Adrenal gland (tissue), 12 donors: ENCODE results near the gene UACA. TPM values are rescaled to one million over a fixed set of nuclear protein-coding genes. Genes with fewer than 3 reads are reported as not detected.

Source experiments
- DNase-seq, 7 donors: peaks; one replicate each; pipeline ENCODE4 v3.0.0-alpha.2; 2019 to 2020
- H3K27ac ChIP-seq, 5 donors: fragments of 200-600 bp; sonication (generic) in 4 of 5; 1 replicate in 3 of 5; 2 replicates in 2 of 5; pipeline versions ENCODE4 v1.5.1 to v1.8.0; 2016 to 2020; ENCODE audit warnings: mild to moderate bottlenecking in 1 of 5
- H3K27me3 ChIP-seq: fragments of 200-600 bp; 2 replicates; pipeline ENCODE4 v1.8.0; 2021
- H3K36me3 ChIP-seq, 2 donors: fragments of 200-600 bp; replicated peaks in 1 of 2; 1 replicate in 1 of 2; 2 replicates in 1 of 2; pipeline versions ENCODE4 v1.5.1 to v1.8.0; 2018 to 2022
- H3K4me1 ChIP-seq, 2 donors: fragments of 200-600 bp; replicated peaks in 1 of 2; 1 replicate in 1 of 2; 2 replicates in 1 of 2; pipeline versions ENCODE4 v1.5.1 to v1.8.0; 2018 to 2021
- H3K4me3 ChIP-seq, 4 donors: fragments of 200-600 bp; sonication (generic) in 3 of 4; one replicate each; pipeline ENCODE4 v1.5.1; 2016 to 2018
- H3K9me3 ChIP-seq, 3 donors: fragments of 200-600 bp; sonication (generic) in 1 of 3; replicated peaks in 1 of 3; 1 replicate in 2 of 3; 2 replicates in 1 of 3; pipeline versions ENCODE4 v1.5.1 to v1.8.0; 2016 to 2021
- CTCF ChIP-seq, 6 experiments: fragments of 450-650 bp in 4 of 6; fragments of 200-600 bp in 2 of 6; sonication (generic) in 1 of 6; IDR thresholded peaks; 1 replicate in 5 of 6; 2 replicates in 1 of 6; pipeline versions ENCODE4 v1.5.1 to v1.8.0; 2016 to 2021; ENCODE audit warnings: antibody characterized with exemption in 6 of 6, mild to moderate bottlenecking in 2 of 6, moderate library complexity in 1 of 6
- POLR2A ChIP-seq, 2 donors: fragments of 450-650 bp; IDR thresholded peaks; one replicate each; pipeline ENCODE4 v1.6.1; 2017; ENCODE audit warnings: antibody characterized with exemption in 2 of 2, mild to moderate bottlenecking in 2 of 2, moderate library complexity in 1 of 2
- WGBS, 4 donors: extraction: QIAGEN DNeasy Blood & Tissue Kit in 2 of 4; methylation state at CpG; one replicate each; pipeline versions ENCODE4 v1.1.5 to v1.1.7; 2013 to 2017; 5-methylcytosine and 5-hydroxymethylcytosine counted together
- intact Hi-C, 2 donors: fragments of 100-400 bp; cut with DNase I; formaldehyde crosslinking; loops; one replicate each; pipeline versions ENCODE4 v1.14.1 to v1.15.0; 2022 to 2023
- polyA plus RNA-seq, 3 donors: library from polyadenylated mRNA; stranded (reverse); fragments of 200-250 nt in 2 of 3; fragments of 350-450 nt in 1 of 3; fragmentation: Illumina TruSeq in 1 of 3; extraction: RNeasy Lipid Tissue Mini Kit (QIAGEN cat#74804) in 1 of 3; gene quantifications; one replicate each; pipeline ENCODE4 v1.2.3, GENCODE V29; 2013 to 2014
- total RNA-seq, 9 donors: library from RNA; depleted of rRNA in 4 of 9; stranded (reverse); fragments of >200 nt in 4 of 9; fragments of 120-200 nt in 1 of 9; fragmentation: NEBNext Ultra II Directional in 1 of 9; extraction: Animal tissue kit (Norgen Biotek cat#: 25700) in 1 of 9; gene quantifications; one replicate each; pipeline versions ENCODE4 v1.1.0 to v1.2.4, GENCODE V29; 2013 to 2023
- donor health status: healthy with polysubstance abuse.
- donor health status: Bipolar disorder and iron deficiency.
- donor health status: DM: yes; HTN: yes; CAD: no.
- donor health status: DM: no; HTN: no; CAD: no.
- donor health status: DM: no; HTN: no; CAD: no.
- donor health status: DM: yes; HTN: yes; CAD: no.

UACA gene
- total and polyA plus RNA-seq, 12 donors, result 16.7 to 186 (median 39.1) TPM

GRCh38 chr15:70799667-70800450 lies 36.5 kb upstream of the UACA start:
- Histone ChIP-seq H3K4me3 (no peak overlapping the region), H3K27ac (peak overlapping the region in 2 of 5 donors; percentile 7 to 65), H3K9me3 (no peaks in the 10 kb centered on the region), H3K36me3 (no peaks in the 10 kb centered on the region), H3K4me1 (no peaks in the 10 kb centered on the region), H3K27me3 (no peaks in the 10 kb centered on the region)
- WGBS, 4 donors, result 67 to 75% (median 70%) methylated on average over 7 to 9 of the region's 9 CpGs
- TF ChIP-seq POLR2A (IDR thresholded peaks at IDR 0.05), result no peak
- TF ChIP-seq CTCF (IDR thresholded peaks at IDR 0.05), result no peak
- peak in 3 of 7 donors; percentile 13 to 61 (median 42) for DNase-seq
- intact Hi-C loops, result no loop called here

- intact Hi-C loops, result no loop called here
- WGBS, 4 donors, result 95 to 97% (median 97%) methylated on average over 5 of the region's 5 CpGs
- no peaks in the 10 kb centered on the region for H3K4me1 ChIP-seq
- no peaks in the 10 kb centered on the region for H3K27me3 ChIP-seq
- TF ChIP-seq CTCF (IDR thresholded peaks at IDR 0.05), result no peak
- no peak for TF ChIP-seq POLR2A (IDR thresholded peaks at IDR 0.05)
- no peaks in the 10 kb centered on the region for H3K9me3 ChIP-seq
- H3K27ac ChIP-seq, result no peak overlapping the region
- no peak overlapping the region for H3K4me3 ChIP-seq
- no peaks in the 10 kb centered on the region for H3K36me3 ChIP-seq
- no peak for DNase-seq
Measured at GRCh38 chr15:70797464-70797863, 34.1 kb upstream of the UACA start.

DNA sequence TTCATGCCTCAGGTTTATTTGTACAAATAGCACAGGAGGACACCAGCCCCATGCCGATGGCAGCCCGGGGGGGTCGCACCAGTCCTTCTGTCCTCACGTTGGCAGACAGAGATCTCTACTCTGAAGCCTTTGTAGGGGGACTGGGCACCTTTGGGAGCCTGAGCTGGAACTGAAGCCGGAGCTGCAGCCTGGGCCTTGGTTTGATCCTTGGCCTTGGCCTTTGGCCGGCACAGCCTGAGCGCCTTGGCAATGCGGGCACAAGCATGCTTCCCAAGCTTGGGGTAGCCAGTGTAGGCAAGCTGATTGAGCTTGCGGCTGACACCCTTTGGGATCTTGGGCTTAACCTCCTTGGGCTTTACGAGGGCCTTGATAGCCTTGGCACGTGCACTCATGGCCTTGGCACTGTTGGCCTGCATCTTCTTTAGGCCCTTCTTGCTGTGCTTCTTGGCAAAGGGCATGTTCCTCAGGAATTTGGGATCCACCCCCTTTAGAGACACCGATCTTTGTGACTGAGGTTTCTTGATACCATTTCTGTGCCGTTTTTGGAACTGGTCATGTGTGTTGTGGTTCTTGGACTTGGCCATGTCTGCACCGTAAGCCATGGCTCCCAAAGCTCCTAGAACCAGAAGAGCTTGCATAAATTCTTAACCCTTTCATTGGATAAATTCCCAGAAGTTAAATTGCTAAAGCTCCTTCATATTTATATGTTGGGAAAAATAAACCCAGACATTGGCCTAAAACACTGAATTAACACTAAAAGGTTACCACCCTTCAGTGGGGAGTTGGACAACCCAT lies 33.4 kb upstream of the UACA start:
- Histone ChIP-seq H3K9me3 (no peaks in the 10 kb centered on the region), H3K4me1 (no peaks in the 10 kb centered on the region), H3K4me3 (no peak overlapping the region), H3K36me3 (no peaks in the 10 kb centered on the region), H3K27ac (no peak overlapping the region), H3K27me3 (no peaks in the 10 kb centered on the region)
- TF ChIP-seq POLR2A (IDR thresholded peaks at IDR 0.05) (no peak), CTCF (IDR thresholded peaks at IDR 0.05) (no peak)
- DNase-seq, result no peak
- WGBS, 4 donors, result 74 to 83% (median 83%) methylated on average over 14 of the region's 14 CpGs
- intact Hi-C loops, result no loop called here

DNA sequence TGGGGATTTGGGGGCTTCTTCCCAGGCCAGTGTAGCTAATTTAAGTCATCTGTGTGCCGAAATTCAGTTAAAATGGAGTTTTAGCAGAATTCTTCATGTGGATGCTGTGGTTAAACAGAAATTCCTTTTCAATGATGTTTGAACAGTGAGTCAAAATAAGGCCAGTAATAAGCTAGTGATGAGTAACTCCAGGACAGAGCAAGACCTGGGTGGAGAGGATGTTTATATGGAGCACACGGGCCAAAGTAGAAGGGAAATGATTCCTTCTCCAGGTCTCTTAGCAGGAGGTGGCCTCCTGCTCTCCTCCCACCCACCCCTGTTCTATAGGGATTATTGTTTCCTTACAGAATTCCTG lies 31.9 kb upstream of the UACA start:
- 54 to 73% (median 65%) methylated on average over 2 of the region's 2 CpGs for WGBS, 4 donors

More for the DNA sequence above, 31.9 kb upstream of the UACA start:
- Histone ChIP-seq H3K36me3 (no peaks in the 10 kb centered on the region), H3K9me3 (no peaks in the 10 kb centered on the region), H3K27me3 (no peaks in the 10 kb centered on the region), H3K4me1 (no peaks in the 10 kb centered on the region), H3K4me3 (no peak overlapping the region), H3K27ac (peak overlapping the region in 1 of 5 donors; percentile 76)
- DNase-seq, result no peak
- TF ChIP-seq CTCF (IDR thresholded peaks at IDR 0.05) (no peak), POLR2A (IDR thresholded peaks at IDR 0.05) (no peak)
- intact Hi-C loops, result no loop called here
